Stimulated activated CD4-positive, alpha-beta T cell treated with anti-CD3 and anti-CD28 coated beads, Interleukin-12 subunit alpha, Interleukin-12 subunit beta, amount 100 ng/mL, for 24 hours (primary cell): ENCODE measurements around the gene NUP155.
A peak's percentile ranks its signal among the peaks of the same experiment; 100 is the strongest.
"Not testable (repeated sequence)": the region's sequence is repeated elsewhere in the genome, so short reads cannot be mapped to it uniquely, and the experiment has no call there.

ENCODE experiments used
- DNase-seq, 2 experiments: peaks; one replicate each; pipeline ENCODE4 v3.0.0-alpha.2; 2020; ENCODE audit warnings: low read depth in 2 of 2

NUP155 gene

DNA sequence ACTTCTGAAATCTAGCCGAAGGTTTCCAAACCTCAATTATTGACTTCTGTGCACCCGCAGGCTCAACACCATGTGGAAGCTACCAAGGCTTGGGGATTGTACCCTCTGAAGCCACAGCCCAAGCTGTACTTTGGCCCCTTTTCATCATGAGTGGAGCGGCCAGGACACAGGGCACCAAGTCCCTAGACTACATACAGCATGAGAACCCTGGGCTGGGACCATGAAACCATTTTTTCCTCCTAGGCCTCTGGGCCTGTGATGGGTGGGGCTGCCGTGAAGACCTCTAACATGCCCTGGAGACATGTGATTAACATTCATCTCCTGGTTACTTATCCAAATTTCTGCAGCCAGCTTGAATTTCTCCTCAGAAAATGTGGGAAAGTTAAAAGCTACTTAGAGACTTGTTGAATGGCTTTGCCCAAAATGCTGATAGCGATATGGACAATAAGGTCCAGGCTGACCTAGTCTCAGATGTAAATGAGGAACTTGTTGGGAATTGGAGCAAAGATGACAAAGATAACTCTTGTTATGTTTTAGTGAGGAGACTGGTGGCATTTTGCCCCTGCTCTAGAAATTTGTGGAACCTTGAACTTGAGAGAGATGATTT, 87.6 kb downstream of the NUP155 start:
- no peak for DNase-seq

DNA sequence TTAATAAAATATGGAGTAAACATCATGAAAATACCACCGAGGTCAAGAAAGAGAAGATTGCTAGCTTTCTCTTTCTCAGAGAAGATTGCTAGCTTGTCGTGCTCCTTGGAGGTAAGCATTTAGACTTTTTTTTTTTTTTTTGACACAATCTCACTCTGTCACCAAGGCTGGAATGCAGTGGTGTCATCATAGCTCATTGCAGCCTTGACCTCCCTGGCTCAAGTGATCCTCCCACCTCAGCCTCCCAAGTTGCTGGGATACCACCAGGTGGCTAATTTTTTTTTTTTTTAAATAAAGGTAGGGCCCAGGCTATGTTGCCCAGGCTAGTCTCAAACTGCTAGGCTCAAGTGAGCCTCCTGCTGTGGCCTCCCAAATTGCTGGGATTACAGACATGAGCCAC, 95.4 kb downstream of the NUP155 start:
- no peak for DNase-seq

DNA sequence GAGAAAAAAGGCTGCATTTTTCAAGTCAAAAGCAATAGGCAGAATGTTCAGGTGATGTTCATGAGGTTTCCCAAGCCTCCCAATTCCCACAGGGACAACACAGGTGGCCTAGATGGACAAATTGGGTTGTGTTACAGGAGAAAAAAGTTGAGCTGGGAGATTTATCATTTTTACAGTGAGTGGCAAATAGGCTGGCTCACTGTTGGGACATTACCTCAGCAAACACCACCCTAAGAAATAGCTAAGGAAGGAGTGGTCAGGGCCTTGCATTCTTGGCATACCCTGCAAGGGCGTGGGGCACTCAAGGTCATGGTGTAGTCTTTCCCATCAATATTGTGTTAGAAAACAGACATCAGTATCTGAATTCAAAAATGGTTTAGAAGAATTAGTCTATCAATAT, 98.4 kb downstream of the NUP155 start:
- DNase-seq: no peak

DNA sequence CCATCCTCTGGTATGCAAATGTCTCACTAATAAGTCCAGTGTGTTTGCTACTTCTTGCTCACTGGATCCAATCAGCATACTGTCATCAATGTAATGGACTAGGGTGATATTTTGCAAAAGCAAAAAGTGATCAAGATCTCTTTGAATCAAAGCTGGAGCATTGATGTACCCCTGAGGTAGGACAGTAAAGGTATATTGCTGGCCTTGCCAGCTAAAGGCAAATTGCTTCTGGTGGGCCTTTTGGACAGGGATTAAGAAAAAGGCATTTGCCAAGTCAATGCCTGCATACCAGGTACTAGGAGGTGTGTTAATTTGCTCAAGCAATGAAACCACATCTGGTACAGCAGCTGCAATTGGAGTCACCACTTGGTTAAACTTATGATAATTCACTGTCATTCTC, 102.8 kb downstream of the NUP155 start:
- DNase-seq: not testable (repeated sequence)

DNA sequence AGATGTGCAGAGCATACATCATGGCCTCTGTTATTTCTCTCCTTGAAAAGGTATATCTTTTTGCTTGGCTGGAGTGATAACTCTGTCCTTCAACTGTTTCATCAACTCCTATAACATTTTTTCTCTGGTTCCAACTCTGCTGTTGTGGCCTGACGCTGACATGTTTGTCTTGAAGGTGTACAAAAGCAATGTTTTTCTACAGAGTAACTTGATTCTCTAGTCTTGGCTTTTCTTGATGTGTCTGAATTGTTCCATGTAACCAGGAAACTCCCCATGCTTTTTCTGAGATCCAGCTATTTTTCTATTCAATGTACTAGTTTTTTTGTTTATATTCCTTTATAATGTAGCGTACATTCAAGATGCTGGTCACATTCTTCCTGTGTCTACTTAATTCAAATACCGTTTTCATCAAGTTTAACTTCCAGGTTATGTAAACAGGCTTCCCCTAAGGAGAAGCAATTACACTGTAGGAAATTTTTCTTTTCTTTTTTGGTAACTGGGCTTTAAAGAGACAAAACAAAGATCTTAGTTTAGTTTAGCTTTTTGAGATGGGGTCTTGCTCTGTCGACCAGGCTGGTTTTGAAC, 115.0 kb downstream of the NUP155 start:
- no peak for DNase-seq

DNA sequence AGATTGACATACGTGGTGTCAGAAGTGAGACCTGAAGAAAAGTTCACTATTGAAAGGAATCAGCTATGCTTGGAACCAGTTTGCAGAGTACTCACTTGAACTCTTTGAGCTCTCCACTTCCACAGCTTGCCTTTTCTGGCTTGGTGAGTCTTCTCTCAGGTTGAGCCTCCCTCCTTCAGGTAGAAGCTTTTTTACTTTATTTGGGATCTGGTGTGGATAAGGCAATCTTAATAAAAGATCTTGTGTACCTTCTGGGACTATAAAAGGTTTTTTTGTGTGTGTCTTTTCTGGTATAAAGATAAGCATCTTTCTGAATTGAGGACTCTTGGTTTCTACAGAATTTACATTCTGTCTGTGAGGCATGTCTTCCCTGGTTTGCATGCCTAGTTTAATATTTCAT, 116.3 kb downstream of the NUP155 start:
- no peak for DNase-seq

DNA sequence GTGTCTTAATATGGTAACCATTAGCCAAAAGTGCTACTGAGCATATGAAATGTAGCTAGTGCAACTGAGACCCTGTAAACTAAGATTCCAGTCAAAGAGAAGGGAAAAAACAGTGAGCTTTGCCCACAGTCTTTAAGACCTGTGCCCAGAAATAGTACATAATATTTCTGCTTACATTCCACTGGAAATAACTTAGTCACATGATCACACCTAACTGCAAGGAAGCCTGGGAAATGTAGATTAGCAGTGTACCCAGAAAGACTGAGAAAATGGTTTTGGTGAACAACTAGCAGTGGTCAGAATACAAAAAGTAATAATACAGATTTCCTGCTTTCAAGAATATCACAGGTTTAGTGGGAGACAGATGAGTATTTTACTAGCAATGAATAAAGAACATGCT, 119.2 kb downstream of the NUP155 start:
- no peak for DNase-seq

DNA sequence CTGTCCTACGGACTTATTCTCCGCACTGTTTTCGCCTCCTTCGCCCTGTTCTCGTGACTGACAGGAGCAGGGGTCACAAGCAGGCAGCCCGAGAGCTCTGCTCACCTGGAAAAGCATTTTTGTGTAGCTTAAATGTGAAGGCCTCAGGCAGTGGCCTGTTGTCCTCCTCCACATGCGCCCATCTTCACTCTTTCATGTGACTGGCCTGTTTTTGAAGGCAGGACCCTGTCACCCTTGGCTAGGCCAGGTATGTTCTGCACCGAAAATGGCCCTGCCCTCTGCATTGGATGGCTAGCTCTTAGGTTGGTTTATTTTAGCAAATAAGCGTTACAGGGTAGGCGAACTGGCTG, 121.1 kb downstream of the NUP155 start:
- DNase-seq: no peak

DNA sequence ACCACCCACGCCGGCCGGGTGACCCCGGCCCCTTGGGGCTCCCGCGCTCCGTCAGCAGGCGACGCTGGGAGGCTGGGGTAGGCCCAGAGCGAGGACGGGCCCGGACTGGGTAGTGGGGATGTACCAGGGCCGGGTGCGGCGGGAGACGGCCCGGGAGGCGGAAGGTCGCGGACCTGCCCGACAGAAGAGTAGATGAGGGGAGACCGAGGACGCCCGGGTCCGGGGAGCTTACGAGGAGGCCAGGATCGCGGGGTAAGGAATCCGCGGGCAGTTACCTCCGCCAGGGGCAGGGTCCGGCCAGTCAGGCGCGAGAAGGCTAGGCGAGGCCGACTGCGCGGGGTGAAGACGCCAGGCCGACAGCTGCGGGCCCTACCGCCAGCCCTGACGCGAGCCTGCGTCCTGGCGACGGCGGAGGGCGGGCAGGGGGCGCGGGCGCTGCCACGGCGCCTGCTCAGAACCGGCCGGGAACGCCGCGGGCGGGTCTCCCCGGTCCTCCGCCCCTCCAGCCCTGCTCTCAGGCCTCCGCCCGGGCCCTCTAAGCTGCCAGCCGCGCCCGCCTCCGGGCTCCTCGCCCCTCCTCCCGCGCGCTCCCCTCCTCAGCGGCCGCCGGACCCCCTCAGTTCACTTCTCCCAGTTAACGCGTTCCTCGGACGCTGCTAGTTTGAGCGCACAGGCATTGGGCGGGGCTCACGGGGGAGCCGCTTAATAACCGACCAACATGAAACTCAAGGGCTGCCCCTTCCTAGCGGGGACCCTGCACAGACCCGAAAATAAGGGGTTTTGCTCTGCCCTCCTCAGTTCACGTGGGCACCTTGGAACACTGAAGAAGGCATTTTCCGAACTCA, 121.7 kb downstream of the NUP155 start, which contains the start of gene CPLANE1:
CPLANE1 (minus strand) TSS at position 407 of the 845 bp plus-strand sequence. CDS start 1,678 bp downstream, outside the sequence.
- DNase-seq: peak; percentile 13 to 51

DNA sequence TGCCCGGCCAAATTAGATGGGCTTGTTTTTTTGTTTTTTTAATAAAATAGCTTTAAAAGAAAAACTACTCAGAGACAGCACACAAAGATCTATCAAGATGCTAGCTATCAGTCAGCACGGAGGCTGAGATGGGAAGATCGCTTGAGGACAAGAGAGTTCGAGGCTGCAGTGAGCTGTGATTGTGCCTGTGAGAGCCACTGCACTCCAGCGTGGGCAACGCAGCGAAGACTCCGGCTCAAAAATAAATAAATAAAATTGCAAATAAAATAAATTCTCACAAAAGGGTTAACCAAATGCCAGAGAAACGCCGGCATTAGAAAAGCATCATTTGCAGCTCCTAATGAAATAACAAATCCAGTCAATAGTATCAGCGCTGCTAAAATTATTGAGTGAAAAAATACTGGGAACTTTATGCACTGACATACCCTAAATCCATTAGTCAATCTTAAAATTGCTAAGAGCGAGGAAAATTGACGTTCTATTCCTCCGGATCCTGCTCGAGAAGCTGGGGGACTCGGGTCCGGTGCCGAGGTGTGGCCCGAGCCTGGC, 122.4 kb downstream of the NUP155 start:
- DNase-seq: no peak

DNA sequence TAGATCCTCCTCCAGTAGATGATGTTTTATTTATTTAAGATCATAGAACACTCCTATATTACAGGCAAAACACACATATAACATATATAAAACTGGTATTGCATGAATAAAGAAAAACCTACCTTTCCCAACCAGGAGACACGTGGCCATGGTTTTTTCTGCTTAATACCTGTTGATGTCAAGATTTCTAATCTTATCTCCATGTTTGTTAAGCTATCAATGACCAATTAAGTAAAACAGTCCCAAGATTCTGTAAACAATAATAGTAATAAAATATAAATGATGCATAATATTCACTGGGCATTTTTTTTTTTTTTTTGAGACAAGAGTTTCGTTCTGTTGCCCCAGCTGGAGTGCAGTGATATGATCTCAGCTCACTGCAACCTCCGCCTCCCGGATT, 123.4 kb downstream of the NUP155 start:
- no peak for DNase-seq

DNA sequence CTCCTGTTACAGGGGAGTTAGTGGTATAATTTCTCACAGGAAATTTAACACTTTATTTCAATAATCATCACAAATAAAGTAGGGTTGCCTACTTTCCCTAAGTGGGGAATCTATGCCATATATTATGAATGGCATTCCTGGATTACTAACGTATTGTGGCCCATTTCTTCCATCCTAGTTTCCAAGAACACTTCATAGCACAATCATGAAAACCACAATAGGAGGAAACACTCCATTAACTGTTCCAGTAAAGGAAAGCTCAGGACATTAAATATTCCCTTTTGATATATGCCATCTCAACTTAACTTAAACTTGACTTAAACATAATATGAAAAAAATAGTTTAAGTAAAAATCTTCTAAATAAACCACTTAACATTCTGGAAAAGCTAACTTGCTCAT, 123.9 kb downstream of the NUP155 start:
- DNase-seq: no peak
